ENCODE results near the gene RAET1G. TPM values are rescaled to one million over a fixed set of nuclear protein-coding genes. Genes with fewer than 3 reads are reported as not detected.

Gene RAET1G
- total RNA-seq, 4 donors from 2014 or later = 0.59 to 2.0 (median 1.6) TPM; not detected in 1

GRCh38 chr6:149899486-149899885 lies 23.4 kb downstream of the RAET1G start:
- 82 to 94% methylated on average over 6 of the region's 6 CpGs for WGBS, 2 donors
- no peak overlapping the region for H3K4me3 ChIP-seq (replicated peaks in 1 of 3)
- peaks cover 9 to 36% of the 10 kb centered on the region in 2 donors for H3K4me1 ChIP-seq
- no peak for TF ChIP-seq POLR2A (IDR thresholded peaks at IDR 0.05)
- TF ChIP-seq CTCF (IDR thresholded peaks at IDR 0.05) = no peak
- H3K27me3 ChIP-seq = no peaks in the 10 kb centered on the region
- no peaks in the 10 kb centered on the region for H3K36me3 ChIP-seq
- H3K9me3 ChIP-seq = no peaks in the 10 kb centered on the region
- no peak overlapping the region for H3K27ac ChIP-seq
- no peak for DNase-seq
- intact Hi-C loops (cut with DNase I) = no loop called here

- H3K36me3 ChIP-seq = no peaks in the 10 kb centered on the region
- no peaks in the 10 kb centered on the region for H3K9me3 ChIP-seq
- no peaks in the 10 kb centered on the region for H3K27me3 ChIP-seq
- 96 to 98% methylated on average over 9 of the region's 9 CpGs for WGBS, 2 donors
- peaks cover 9 to 36% of the 10 kb centered on the region in 2 donors for H3K4me1 ChIP-seq
- H3K4me3 ChIP-seq (replicated peaks in 1 of 3) = no peak overlapping the region
- intact Hi-C loops (cut with DNase I) = no loop called here
- TF ChIP-seq CTCF (IDR thresholded peaks at IDR 0.05) = no peak
- no peak for TF ChIP-seq POLR2A (IDR thresholded peaks at IDR 0.05)
- H3K27ac ChIP-seq = no peak overlapping the region
- no peak for DNase-seq
Observed at GRCh38 chr6:149898966-149899365, 24.0 kb downstream of the RAET1G start.

GRCh38 chr6:149897855-149898744 lies 24.8 kb downstream of the RAET1G start, which contains the start of gene RAET1E:
RAET1E (minus strand) TSS chr6:149898113; CDS start chr6:149890901, 7,212 bp downstream.
- Histone ChIP-seq H3K36me3 (no peaks in the 10 kb centered on the region), H3K27me3 (no peaks in the 10 kb centered on the region), H3K27ac (peak within 1 kb of the TSS; percentile 27 to 60 (median 52)), H3K4me1 (peaks cover 9 to 36% of the 10 kb centered on the region in 2 donors), H3K4me3 (replicated peaks in 1 of 3) (no peak within 1 kb of the TSS), H3K9me3 (no peaks in the 10 kb centered on the region)
- 50 to 73% methylated on average over 17 of the region's 17 CpGs for WGBS, 2 donors
- TF ChIP-seq POLR2A (IDR thresholded peaks at IDR 0.05) (no peak), CTCF (IDR thresholded peaks at IDR 0.05) (no peak)
- DNase-seq = peak; percentile 29 to 31
- intact Hi-C loops (cut with DNase I) = no loop called here

- peak; percentile 38 to 44 for DNase-seq
- no peaks in the 10 kb centered on the region for H3K9me3 ChIP-seq
- H3K36me3 ChIP-seq = no peaks in the 10 kb centered on the region
- TF ChIP-seq CTCF (IDR thresholded peaks at IDR 0.05) = no peak
- no peak for TF ChIP-seq POLR2A (IDR thresholded peaks at IDR 0.05)
- H3K4me1 ChIP-seq = peaks cover 9 to 36% of the 10 kb centered on the region in 2 donors
- WGBS, 2 donors = 59 to 74% methylated on average over 13 of the region's 13 CpGs
- H3K4me3 ChIP-seq (replicated peaks in 1 of 3) = no peak overlapping the region
- intact Hi-C loops (cut with DNase I) = no loop called here
- peak overlapping the region; percentile 27 to 60 (median 52) for H3K27ac ChIP-seq
- H3K27me3 ChIP-seq = no peaks in the 10 kb centered on the region
Observed at GRCh38 chr6:149897015-149897697, 25.8 kb downstream of the RAET1G start.
